HG02870 (cell line): ENCODE data around the gene NEK2.
"Not testable (repeated sequence)": the region's sequence is repeated elsewhere in the genome, so short reads cannot be mapped to it uniquely, and the experiment has no call there.

Experiments used
- ATAC-seq: cut with Tn5 transposase; IDR thresholded peaks from one replicate; pipeline ENCODE4 v1.9.1; 2021; ENCODE audit warnings: mild to moderate bottlenecking, moderate library complexity; ENCODE audit not compliant: unreplicated experiment

Gene NEK2

DNA sequence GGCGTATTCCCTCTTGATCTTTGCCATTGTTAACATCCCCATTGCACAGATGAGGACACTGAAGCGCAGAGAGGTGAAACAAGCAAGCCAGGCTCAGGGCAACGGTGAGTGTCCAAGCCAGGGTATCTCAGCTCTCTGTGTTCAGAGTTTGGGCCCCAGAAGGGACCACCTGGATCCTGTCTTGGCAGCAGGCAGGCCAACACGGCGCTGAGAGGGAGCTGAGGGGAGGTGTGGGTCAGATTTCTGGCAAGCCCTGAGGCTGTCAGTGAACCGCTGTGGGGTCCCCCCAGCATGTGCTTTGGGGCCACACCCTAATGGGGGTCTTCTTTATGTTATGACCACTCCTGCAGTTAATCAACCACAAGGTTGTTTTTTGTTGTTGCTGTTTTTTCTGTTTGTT, 23.1 kb downstream of the NEK2 start:
- no peak for ATAC-seq

DNA sequence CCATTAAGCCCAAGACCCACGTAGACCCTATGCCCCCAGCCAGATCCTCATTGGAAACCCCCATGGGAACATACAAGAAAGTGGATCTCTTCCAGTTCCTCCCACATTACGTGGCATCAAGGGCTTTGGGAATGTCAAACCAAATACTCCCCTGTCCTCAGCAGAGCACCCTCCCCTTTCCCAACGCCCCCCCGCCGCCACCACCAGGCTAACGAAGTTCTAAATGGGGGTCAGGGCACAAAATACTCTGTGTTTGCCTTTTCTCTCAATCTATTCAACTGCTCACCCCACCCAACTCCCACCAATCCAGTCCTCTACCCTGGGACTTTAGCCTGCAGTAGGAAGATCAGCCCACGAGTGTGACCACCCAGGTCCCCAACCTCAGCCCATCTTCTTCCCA, 24.5 kb downstream of the NEK2 start:
- ATAC-seq = no peak

DNA sequence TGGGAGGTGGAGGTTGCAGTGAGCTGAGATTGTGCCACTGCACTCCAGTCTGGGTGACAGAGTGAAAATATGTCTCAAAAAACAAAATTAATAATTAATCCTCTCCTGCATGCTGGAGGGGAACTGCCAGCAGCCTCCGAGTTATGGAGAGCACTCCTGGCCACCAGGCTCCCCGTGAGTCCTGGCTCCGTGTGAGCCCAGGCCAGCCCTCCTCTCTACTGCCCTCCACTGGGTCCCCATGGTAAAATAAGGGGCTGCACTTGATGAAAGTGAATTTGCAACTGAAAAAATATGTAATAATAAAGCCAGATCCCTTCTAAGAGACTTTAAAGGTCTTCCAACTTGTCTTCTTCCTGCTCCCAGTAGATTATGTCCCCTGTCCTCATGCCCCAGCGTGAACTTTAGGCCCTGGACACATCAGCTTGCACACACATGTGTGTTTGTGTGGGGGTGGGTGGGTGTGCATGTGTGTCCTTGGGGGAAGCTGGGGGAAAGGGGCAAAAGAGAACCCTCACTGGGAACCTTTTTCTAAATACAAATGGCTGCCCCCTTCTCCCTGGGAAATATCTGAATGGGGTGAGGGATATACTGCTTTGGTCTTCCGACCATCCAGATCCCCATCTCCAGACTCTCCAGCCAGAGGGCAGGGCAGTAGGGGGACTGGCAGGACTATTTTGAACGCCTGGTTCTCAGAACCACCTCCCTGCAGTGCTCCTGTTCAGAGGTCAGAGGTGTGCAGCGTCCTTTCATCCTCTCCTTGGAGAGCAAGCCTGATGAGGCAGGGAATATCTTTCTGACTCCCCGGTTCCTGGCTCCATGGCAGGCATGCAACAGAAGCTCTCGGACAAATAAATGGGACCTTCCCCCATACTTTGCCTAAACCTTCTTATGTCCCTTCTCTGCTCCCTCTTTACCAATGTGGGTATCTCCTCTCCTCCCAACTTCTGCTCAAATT, 26.2 kb downstream of the NEK2 start:
- ATAC-seq = no peak

DNA sequence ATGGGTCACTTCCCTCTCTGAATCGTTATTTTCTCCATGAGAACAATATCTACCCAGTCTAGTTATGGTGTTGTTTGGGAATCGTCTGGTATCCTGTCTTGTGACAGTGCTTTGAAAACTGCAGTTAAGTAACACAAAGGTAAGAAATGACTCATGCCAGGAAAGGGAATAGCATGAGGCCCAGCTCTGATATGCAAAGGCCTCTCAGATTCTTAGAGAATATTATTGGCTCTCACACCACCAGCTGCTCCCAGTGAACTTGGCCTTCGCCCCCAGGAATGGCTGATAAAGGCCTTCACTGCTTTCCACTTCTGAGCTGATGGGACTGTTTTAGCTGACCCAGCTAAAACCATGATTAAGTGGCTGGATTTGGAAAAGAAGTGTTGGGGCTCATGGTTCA, 27.1 kb downstream of the NEK2 start:
- no peak for ATAC-seq

DNA sequence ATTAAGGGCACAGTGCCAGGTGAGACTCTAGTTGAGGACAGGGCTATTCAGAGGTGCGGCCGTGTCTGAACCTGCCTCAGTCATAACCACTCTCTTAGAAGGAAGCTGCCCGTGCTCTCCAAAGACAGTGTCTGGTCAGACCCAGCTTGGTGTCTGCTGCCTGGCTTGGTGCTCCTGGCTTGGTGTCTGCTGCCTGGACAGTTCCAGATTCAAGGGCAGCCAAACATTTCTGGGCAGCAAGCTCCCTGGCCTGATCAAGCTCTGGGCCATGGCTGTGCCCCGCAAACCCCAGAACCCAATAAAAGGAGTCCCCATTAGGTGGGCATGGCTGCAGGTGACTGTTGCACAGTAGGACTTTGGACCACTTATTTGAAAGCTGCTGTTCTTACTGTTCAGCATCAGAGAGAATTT, 27.7 kb downstream of the NEK2 start:
- no peak for ATAC-seq

DNA sequence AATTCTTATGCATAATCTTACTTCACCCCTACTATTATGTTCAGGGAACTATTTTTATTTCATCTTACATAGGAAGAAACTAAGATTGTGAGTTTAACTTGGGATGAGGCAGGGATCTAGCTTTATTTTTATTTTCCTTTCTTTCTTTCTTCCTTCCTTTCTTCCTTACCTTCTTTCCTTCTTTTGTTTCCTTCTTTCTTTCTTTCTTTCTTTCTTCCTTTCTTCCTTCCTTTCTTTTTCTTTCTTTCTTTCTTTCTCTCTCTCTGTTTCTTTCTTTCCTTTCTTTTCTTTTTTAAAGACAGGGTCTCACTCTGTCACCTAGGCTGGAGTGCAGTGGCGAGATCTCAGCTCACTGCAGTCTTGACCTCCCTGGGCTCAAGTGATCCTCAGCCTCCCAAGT, 28.9 kb downstream of the NEK2 start:
- no peak for ATAC-seq

DNA sequence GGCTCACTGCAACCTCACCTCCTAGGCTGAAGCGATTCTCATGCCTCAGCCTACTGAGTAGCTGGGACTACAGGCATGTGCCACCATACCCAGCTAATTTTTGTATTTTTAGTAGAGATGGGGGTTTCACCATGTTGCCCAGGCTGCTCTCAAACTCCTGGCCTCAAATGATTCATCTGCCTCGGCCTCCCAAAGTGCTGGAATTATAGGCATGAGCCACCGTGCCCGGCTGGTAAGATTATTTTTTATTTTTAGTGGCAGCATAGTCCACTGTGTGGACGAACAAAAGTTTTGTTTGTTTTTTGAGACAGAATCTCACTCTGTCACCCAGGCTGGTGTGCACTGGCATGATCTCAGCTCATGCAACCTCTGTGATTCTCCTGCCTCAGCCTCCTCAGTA, 29.8 kb downstream of the NEK2 start:
- not testable (repeated sequence) for ATAC-seq

DNA sequence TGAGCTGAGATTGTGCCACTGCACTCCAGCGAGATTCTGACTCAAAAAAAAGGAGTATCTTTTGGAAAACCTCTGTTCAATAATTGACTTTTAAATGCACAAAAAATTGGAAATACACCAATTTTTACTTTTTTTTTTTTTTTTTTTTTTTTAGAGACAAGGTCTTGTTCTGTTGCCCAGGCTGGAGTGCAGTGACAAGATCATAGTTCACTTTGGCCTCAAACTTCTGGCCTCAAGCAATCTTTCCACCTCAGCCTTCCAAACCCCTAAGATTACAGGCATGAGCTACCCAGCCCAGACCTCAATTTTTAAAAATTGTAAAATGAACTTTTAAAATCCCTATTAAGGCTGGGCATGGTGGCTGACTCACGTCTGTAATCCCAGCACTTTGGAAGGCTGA, 30.8 kb downstream of the NEK2 start:
- no peak for ATAC-seq

DNA sequence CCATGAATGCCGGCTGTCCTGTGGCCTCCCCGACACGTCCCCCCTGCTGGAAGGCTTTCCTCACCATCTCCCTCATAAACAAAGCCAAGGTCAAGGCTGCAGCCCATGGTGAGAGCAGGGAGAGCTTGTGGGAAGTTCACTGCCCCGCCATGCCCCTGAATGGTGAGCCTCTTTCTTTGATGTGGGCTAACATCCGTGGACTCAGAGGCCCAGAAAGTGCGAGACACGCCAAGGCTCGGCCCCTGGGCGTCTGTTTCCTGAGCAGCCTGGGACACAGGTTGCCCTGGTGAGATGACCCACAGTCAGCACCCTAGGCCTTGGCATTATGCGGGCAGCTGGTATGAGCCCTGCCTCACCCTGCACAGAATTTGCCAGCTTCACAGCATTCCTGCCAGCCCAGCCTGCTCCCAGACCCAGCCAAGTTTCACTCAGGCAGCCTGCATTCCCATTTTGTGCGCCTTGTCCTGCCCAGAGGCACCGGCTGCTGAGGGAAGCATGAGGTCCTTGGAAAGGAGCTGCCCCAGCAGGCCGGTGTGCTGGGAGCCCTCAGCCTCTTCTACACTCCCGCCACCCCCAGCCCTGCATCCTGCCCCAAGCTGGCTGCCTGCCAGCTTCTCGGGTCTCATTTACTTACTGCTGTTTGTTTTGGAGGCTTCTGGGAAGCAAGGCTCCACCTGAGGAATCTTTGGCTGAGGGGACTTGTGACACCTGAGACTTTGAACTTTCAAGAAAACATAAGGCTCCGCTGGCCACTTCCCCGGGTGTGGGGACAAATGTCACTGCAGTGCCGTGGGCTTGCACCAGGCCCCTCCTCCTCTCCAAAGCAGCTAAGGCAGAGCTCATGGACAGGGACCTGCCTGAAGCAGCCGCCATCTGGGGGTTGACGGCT, 31.9 kb downstream of the NEK2 start:
- ATAC-seq = no peak

DNA sequence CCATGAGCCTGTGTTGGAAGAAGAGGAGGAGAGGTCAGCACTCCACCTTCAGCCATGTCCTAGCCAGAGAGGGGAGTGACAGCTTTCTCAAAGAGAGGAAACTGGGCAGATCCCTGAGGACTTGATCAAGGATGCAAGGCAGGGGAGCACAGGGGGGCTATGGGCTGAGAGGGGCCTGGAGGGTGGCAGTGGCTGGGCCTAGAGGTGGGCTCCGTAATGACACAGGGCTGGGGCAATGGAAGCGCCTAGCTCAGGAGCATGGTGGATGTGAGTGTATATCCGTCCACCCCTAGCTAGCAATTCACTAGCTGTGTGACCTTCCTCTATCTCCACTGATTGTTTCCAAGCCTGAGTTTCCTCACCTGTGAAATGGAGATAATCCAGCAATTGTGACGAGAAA, 32.6 kb downstream of the NEK2 start:
- no peak for ATAC-seq

DNA sequence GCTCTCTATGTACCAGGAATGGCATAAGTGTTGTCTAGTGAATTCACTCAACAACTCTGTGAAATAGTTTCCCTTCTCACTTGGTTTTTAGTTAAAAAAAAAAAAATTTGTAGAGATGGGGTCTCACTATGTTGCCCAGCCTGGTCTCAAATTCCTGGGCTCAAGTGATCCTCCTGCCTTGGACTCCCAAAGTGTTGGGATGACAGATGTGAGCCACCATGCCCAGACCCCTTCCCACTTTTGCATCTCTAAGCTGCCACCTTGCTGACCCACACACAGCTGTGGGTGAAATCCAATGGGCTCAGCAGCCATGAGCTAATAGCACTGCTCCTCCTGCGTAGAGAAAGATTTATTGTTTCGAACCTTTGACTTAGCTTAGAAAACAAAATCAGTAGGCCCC, 33.5 kb downstream of the NEK2 start:
- ATAC-seq = no peak

DNA sequence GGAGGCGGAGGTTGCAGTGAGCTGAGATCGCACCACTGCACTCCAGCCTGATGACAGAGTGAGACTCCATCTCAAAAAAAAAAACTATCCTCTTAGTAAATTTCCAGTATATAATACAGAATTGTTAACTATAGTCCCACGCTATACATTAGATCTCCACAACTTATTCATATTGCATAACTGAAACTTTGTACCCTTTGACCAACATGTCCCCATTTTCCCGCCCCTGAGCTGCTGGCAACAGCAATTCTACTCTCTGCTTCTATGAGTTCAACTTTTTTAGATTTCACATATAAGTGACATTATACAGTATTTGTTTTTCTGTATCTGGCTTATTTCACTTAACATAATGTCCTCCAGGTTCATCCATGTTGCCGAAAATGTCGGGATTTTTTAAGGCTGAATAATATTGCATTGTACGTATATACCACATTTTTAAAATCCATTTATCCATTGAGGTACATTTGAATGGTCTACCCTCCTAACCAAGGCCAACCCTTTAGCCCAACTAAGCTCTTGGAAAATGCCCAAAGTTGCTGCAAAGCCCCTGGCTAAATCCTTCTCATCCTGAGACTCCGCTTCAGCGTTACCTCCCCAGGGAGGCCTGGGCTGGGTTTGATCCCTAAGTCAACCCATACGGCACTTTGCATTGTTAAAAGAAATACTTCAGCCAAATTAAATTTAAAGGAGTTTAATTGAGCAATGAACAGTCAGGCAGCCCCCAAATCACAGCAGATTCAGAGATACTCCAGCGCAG, 34.2 kb downstream of the NEK2 start:
- no peak for ATAC-seq

DNA sequence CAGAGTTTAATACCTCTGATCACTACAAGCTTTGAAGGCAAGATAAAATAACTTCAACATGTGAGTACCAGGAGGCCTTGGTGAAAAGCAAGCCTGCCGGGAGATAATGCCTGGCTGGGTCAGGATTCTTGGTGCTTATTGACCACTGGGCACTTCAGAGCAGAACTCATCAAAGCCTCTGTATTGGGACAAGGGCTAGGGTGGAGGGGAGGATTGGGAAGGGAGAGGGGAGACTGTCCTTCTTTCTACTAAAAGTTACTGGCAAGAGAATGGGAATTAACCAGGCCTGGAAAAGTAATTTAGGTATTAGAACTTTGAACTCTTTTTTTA, 35.2 kb downstream of the NEK2 start:
- ATAC-seq = no peak

DNA sequence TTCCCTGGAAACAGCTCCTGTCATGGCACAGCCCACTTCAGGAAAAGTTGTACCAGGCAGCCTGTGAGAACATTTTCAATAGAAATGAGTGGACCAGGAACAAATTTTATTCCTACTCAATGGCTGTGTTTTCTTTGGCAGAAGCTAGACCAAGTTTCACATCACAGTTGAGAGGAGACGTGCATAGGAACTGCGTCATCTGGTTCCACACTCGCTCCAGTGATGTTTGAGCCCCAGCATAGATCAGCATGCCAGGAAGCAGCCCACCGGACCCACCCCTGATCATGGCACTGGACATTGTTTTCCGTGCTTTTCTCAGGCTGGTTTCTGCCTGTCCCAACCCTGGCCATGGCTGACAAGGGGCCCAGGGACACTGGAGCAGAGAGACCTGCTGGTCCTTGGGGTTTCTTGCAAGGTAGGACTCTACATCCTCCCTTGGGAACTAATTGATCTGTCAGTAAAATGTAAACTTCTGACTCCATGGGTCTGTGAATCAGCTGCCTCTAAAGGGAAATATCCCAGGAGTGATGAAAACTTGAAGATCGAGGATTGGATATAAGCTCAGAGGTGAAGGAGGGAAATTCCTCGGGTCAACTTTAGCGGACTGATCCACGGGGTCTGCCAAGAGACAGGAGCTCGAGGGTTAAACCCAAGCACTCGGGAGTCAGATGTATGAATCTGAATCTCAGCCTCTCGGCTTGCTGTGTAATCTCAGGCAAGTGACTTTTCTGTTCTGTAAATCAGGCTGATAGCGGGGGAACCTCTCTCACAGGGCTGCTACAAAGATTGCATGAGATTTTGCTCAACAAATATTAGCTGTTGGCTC, 35.7 kb downstream of the NEK2 start:
- no peak for ATAC-seq

DNA sequence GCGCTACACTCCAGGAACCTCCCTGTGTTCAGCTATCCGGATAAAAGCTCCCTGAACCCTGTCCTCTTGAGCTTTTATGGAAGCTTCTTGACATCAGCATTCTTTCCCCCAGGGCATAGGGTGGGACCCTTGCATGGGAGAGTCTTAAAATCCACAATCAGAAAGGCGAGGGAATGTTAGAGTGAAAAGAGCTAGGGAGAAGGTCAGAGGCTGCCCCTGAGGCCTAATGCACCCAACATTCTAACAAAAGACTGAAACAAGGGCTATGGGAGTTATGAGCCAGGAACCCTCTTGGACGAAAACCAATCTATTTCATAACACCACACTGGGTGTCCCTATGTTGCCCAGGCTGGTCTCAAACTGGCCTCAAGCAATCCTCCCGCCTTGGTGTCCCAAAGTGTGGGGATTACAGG, 36.7 kb downstream of the NEK2 start:
- ATAC-seq = no peak

DNA sequence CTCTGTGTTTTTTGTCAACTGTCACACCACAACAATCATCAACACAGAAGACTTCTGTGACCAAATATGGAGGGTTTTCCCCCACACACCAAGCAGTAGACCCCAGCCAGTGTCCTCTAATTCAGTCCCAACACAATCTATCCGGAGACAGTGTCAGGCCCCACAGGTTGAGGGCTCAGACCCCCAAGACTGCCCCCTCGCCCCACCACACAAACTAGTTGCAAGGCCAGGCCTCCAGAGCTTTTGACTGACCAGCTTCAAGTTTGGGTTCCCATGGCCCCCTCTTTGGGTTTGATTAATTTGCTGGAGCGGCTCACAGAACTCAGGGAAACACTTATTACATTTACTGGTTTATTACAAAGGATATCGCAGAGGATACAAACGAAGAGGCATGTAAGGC, 37.2 kb downstream of the NEK2 start:
- ATAC-seq = no peak

DNA sequence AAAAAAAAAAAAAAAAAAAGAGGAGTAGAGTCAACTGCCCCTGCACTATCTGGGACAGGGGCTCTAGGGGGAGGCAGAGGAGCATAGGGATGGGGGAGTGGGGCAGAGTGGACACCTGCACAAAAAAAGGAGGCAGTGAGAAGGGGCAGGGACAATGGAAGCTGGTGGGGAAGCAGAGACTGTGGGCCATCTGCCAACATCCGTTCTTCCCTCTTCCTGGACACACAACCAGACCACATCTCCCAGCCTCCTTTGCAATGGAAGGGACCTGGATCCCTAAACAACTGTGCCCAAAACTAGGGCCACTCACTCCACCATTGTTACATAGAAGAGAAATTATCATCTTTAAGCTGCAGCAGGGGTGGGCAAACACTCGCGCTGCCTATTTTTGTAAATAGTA, 38.4 kb downstream of the NEK2 start:
- ATAC-seq = no peak

DNA sequence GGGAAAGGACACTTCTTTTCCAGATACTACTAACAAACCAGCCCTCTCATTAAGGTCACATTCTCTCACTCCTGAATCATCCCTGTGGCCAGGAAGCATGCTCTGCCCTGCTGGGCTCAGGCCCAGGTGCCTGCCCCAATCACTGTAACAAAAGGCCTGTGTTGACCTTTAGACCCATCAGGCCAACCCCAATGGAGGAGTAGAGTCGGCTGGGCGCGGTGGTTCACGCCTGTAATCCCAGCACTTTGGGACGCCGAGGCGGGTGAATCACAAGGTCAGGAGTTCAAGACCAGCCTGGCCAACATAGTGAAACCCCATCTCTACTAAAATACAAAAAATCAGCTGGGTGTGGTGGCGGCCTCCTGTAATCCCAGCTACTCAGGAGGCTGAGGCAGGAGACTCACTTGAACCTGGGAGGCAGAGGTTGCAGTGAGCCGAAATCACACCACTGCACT, 38.8 kb downstream of the NEK2 start:
- not testable (repeated sequence) for ATAC-seq

DNA sequence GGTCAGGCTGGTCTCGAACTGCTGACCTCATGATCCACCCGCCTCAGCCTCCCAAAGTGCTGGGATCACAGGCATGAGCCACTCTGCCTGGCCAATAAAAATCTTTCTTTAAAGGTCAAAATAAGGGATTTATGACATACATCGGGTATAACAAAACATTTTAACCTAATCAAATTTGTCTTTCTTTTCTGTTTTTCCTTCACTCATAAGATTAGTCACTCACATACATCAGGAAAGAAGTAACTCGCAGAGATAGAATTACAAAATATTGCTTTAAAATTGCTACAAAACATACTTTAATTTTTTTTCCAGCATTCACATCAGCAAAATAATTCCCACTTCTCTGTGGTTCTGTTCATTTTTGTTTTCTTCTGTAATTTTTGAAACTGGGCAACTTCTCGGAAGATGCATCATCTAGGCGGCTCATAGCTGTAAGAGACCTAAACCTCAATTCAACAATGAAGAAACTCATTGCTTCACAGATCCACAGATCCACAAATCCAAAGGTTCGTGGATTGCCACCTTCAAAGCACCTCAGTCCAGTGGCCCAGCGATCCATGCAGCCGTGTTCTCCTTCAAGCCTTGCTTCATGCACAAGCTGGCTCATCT, 39.7 kb downstream of the NEK2 start:
- no peak for ATAC-seq

DNA sequence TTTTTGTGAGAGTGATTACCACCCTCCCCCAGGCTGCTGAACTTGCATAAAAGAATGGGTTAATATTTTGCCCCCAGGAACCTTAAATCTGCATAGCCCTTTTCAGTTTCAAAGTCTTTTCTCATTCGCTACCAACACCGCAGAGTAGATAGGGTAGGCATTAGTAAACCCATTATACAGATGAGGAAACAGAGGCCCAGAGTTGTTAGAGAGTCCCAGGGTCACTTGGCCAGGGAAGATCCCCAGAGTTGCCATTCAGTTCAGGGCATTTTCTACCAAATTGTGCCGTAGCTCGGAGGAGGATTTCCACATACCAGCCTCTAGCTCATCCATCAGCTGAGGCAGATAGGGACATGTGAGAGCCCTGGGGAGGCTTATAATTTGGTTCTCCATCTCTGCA, 40.5 kb downstream of the NEK2 start:
- no peak for ATAC-seq
